Mucosa of descending colon (tissue), 3 donors: ENCODE results near the gene PRKG1. TPM values are rescaled to one million over a fixed set of nuclear protein-coding genes. Genes with fewer than 3 reads are reported as not detected.

Experiments
- ATAC-seq: fragments of 200-7000 bp; cut with Tn5 transposase; one replicate; pipeline ENCODE4 v1.9.1; 2020; ENCODE audit warnings: mild to moderate bottlenecking, moderate library complexity
- DNase-seq, 3 donors: peaks; one replicate each; pipeline ENCODE4 v3.0.0-alpha.2; 2020
- H3K36me3 ChIP-seq: fragments of 200-600 bp; one replicate; pipeline ENCODE4 v1.8.0; 2021; ENCODE audit warnings: low read depth, mild to moderate bottlenecking
- H3K4me1 ChIP-seq: fragments of 200-600 bp; one replicate; pipeline ENCODE4 v1.8.0; 2021; ENCODE audit warnings: low read depth, mild to moderate bottlenecking
- H3K4me3 ChIP-seq: fragments of 200-600 bp; one replicate; pipeline ENCODE4 v1.8.0; 2021; ENCODE audit warnings: mild to moderate bottlenecking
- H3K9me3 ChIP-seq: fragments of 200-600 bp; one replicate; pipeline ENCODE4 v1.8.0; 2021; ENCODE audit warnings: mild to moderate bottlenecking
- intact Hi-C, 2 donors: fragments of 100-400 bp; cut with DNase I in 1 of 2; cut with micrococcal nuclease in 1 of 2; formaldehyde crosslinking; loops; one replicate each; pipeline versions ENCODE4 v1.11.0 to v1.11.1; 2022; cut with DNase I, micrococcal nuclease
- total RNA-seq, 3 donors: library from RNA; stranded (reverse); fragmentation: NEBNext Ultra II Directional in 2 of 3; extraction: Animal tissue kit (Norgen Biotek cat#: 25700) in 2 of 3; gene quantifications; one replicate each; pipeline versions ENCODE4 v1.2.1 to v1.2.4, GENCODE V29; 2021 to 2023
- TF ChIP-seq, protein P1 (sequence below): fragments of 200-600 bp; IDR thresholded peaks from one replicate; pipeline ENCODE4 v1.8.0; 2022; ENCODE audit warnings: antibody characterized with exemption, mild to moderate bottlenecking
- donor health status: DM: no; HTN: no; CAD: no; lungs with moderate emphysema.
- donor health status: DM: no; HTN: no; CAD: no.
- donor health status: DM: no; HTN: yes; CAD: no.

PRKG1 gene
- total RNA-seq, 3 donors from 2014 or later: 17.1 to 55.6 (median 21.1) TPM

DNA sequence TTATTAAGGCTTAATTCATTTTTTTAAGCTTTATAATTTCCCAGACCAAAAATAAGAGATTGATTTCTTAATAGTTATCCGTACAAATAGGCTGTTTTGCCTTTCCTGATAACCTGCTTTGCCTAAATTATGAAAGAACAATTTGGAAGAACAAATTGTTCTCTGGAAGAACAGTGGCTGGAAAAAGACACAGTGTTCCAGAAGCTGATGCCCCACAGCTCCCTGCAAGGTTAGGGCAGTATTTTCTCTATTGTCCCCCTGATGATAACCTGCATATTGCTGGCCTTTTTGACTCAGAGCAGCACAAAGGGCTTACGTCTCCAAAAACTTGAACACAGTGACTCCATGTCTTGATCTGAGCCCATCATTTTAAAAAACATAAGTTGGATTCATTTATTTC, 473.7 kb downstream of the PRKG1 start:
- H3K9me3 ChIP-seq: no peaks in the 10 kb centered on the region
- H3K36me3 ChIP-seq: no peaks in the 10 kb centered on the region
- no peak for DNase-seq
- TF ChIP-seq, protein P1, sequence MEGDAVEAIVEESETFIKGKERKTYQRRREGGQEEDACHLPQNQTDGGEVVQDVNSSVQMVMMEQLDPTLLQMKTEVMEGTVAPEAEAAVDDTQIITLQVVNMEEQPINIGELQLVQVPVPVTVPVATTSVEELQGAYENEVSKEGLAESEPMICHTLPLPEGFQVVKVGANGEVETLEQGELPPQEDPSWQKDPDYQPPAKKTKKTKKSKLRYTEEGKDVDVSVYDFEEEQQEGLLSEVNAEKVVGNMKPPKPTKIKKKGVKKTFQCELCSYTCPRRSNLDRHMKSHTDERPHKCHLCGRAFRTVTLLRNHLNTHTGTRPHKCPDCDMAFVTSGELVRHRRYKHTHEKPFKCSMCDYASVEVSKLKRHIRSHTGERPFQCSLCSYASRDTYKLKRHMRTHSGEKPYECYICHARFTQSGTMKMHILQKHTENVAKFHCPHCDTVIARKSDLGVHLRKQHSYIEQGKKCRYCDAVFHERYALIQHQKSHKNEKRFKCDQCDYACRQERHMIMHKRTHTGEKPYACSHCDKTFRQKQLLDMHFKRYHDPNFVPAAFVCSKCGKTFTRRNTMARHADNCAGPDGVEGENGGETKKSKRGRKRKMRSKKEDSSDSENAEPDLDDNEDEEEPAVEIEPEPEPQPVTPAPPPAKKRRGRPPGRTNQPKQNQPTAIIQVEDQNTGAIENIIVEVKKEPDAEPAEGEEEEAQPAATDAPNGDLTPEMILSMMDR: no peak
- intact Hi-C loops: no loop called here
- ATAC-seq: no peak
- H3K4me3 ChIP-seq: no peak overlapping the region
- no peaks in the 10 kb centered on the region for H3K4me1 ChIP-seq

DNA sequence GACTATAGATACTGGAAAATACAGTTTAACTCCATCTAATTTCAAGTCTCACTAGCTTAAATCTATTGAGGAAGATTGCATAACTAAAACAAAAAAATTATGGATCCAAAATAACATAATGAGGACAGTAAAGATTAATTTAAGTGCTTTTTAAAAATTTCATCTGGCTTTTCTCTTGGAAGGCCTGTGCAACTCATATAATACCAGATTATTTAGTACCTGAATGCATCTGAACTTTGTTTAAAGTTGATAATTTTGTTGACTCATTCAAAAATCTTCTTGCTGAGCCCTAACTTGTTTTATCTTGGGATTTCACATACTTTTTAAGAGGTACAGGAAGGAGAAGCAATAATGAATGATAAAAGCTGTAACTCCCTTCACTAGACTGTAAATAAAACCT, 478.6 kb downstream of the PRKG1 start:
- H3K4me1 ChIP-seq: no peaks in the 10 kb centered on the region
- intact Hi-C loops: no loop called here
- no peak overlapping the region for H3K4me3 ChIP-seq
- TF ChIP-seq, protein P1: no peak
- DNase-seq: no peak
- ATAC-seq: no peak
- no peaks in the 10 kb centered on the region for H3K36me3 ChIP-seq
- H3K9me3 ChIP-seq: no peaks in the 10 kb centered on the region

DNA sequence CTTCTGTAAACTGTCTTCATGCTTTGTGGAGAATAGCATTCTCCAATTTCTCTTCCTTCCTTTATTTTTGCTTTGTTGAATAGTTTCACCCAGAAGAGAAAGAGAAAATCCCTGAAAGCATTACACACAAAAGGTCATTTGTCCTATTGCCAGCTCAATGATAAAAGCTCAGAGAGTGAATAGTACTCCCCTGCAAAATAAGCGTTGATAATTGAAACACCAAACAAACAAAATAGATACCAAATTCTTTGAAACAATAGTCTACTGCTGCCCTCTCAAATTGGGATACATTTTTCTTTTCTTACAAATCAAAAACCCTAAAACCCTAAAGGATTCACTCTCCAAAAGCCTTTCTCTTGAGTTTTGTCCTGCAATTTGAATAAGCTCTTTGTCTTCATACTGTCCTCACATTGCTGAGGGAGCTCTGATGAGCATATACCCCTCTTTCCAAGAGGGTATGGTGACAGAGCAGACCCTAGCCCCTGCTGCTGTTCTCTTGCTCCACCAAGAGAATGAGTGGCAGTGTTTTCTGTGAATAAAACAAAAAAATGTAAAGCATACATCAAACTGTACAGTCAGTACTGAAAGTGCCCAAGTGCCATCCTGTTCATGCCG, 490.7 kb downstream of the PRKG1 start:
- no peaks in the 10 kb centered on the region for H3K4me1 ChIP-seq
- H3K9me3 ChIP-seq: no peaks in the 10 kb centered on the region
- TF ChIP-seq, protein P1: no peak
- H3K36me3 ChIP-seq: no peaks in the 10 kb centered on the region
- ATAC-seq (no peak), DNase-seq (no peak)
- no peak overlapping the region for H3K4me3 ChIP-seq
- intact Hi-C loops: no loop called here

DNA sequence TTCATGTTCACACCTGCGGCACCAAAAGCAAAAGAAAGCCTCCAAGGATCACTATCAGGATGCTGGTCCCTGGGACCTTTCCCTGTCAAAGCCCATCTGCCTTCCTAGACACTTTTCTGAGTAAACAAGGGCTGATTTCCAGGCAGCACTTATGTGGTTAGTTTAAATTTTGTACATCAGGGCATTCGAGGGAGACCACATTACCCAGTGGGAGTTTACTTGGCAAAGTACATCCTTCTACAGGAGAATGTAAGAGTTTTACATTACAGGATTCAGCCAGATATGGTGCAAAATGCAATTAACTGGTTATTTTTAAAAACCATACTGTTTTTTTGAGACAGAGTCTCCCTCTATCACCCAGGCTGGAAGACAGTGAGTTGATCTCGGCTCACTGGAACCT, 493.0 kb downstream of the PRKG1 start:
- Histone ChIP-seq H3K36me3 (no peaks in the 10 kb centered on the region), H3K4me1 (no peaks in the 10 kb centered on the region), H3K9me3 (no peaks in the 10 kb centered on the region), H3K4me3 (no peak overlapping the region)
- intact Hi-C loops: no loop called here
- TF ChIP-seq, protein P1: no peak
- ATAC-seq (no peak), DNase-seq (no peak)

DNA sequence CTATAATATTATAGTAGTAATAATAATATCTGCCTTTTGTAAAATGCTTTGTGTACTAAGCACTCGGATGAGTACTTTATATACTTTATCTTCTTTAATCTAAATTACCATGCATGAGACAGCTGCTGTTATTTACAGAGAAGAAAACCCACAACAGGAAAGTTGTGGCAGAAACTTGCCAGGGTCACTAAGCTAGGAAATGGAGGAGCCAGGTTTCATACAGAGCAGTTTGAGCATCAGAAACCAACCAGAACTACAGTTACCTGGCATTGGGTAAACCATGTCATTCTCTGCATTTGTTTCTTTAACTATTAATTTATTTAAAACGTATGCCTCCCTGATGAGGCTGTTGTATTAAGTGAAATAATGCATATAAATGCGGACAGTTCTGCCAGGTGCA, 495.2 kb downstream of the PRKG1 start:
- no peaks in the 10 kb centered on the region for H3K4me1 ChIP-seq
- H3K36me3 ChIP-seq: no peaks in the 10 kb centered on the region
- no peak overlapping the region for H3K4me3 ChIP-seq
- no peaks in the 10 kb centered on the region for H3K9me3 ChIP-seq
- intact Hi-C loops: no loop called here
- ATAC-seq (no peak), DNase-seq (no peak)
- TF ChIP-seq, protein P1: no peak
